ENCODE measurements around the gene TRMT11. TPM values are rescaled to one million over a fixed set of nuclear protein-coding genes. Genes with fewer than 3 reads are reported as not detected.

TRMT11 gene
- total RNA-seq, 1 donor from 2014 or later, result 27.7 TPM

DNA sequence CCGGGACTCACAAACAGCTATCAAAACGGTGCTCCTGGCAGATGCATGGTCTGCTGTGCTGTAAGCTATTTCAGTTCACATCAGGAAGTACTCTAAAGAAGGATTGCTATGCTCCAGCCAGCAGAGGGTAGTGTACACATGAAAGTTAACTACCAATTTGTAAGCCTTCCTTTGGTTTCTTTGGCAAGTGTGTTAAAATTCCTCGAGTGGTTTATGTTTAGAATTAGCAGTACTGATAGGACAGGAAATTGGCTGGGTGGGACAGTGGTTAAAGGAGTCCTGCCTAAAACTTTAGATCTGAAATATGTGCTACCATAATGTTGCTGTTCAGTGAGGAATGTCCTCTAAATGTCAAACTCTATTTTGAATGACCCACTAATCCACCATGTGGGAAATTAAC is 47.4 kb downstream of the TRMT11 start:
- H3K4me3 Mint-ChIP-seq (ENCODE audit: unreplicated experiment), result no peak overlapping the region
- TF ChIP-seq, protein P1, sequence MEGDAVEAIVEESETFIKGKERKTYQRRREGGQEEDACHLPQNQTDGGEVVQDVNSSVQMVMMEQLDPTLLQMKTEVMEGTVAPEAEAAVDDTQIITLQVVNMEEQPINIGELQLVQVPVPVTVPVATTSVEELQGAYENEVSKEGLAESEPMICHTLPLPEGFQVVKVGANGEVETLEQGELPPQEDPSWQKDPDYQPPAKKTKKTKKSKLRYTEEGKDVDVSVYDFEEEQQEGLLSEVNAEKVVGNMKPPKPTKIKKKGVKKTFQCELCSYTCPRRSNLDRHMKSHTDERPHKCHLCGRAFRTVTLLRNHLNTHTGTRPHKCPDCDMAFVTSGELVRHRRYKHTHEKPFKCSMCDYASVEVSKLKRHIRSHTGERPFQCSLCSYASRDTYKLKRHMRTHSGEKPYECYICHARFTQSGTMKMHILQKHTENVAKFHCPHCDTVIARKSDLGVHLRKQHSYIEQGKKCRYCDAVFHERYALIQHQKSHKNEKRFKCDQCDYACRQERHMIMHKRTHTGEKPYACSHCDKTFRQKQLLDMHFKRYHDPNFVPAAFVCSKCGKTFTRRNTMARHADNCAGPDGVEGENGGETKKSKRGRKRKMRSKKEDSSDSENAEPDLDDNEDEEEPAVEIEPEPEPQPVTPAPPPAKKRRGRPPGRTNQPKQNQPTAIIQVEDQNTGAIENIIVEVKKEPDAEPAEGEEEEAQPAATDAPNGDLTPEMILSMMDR (IDR thresholded peaks at IDR 0.05; ENCODE audit: partially characterized antibody, unreplicated experiment), result peak; percentile 32
- H3K4me1 Mint-ChIP-seq (ENCODE audit: low read depth, unreplicated experiment), result no peaks in the 10 kb centered on the region
- H3K27ac Mint-ChIP-seq (ENCODE audit: unreplicated experiment), result no peak overlapping the region
- H3K27me3 Mint-ChIP-seq (ENCODE audit: unreplicated experiment), result no peaks in the 10 kb centered on the region
- H3K36me3 Mint-ChIP-seq (ENCODE audit: unreplicated experiment), result no peaks in the 10 kb centered on the region
- no peaks in the 10 kb centered on the region for H3K9me3 Mint-ChIP-seq (ENCODE audit: unreplicated experiment)
- DNase-seq, result no peak

DNA sequence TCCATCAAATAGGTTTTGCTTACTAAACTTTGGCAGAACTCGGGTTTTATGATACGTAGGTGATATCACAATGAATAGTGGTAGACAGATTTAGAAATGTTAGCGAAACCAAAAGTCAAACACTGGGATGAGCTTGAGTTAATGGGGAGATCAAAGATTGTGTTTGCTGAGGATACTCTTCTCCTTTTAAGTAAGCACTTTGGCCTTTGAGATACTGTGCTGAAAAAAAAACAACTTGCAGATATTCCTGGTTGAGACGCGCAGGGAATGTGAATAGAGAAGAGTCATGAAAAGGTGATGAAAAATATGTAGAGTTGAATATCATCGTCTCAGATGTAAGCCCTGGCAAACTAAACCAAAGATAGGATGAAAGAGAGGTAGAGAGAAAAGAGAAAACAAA is 48.3 kb downstream of the TRMT11 start:
- H3K4me3 Mint-ChIP-seq (ENCODE audit: unreplicated experiment), result no peak overlapping the region
- no peaks in the 10 kb centered on the region for H3K36me3 Mint-ChIP-seq (ENCODE audit: unreplicated experiment)
- no peaks in the 10 kb centered on the region for H3K9me3 Mint-ChIP-seq (ENCODE audit: unreplicated experiment)
- H3K27me3 Mint-ChIP-seq (ENCODE audit: unreplicated experiment), result no peaks in the 10 kb centered on the region
- H3K4me1 Mint-ChIP-seq (ENCODE audit: low read depth, unreplicated experiment), result no peaks in the 10 kb centered on the region
- DNase-seq, result no peak
- H3K27ac Mint-ChIP-seq (ENCODE audit: unreplicated experiment), result no peak overlapping the region
- TF ChIP-seq, protein P1 (IDR thresholded peaks at IDR 0.05; ENCODE audit: partially characterized antibody, unreplicated experiment), result no peak

DNA sequence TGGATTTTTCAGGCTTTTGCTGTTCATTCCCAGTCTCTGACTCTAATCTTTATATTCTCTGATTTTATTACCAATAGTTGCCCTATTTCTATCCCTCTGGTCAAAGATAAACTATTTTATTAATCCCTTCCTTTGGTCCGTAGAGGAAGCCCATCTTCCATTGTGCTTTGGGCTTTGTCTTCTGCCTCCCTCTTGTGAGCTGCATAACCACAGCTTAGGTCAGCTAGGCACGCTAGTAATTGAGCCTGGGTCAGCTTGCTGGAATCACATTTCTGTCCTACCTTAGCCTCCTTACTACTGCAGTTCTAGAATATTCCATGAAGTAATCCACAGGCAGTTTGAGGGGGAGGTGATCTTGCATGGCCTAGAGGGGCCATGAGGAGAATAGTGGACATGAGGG is 49.4 kb downstream of the TRMT11 start:
- H3K27me3 Mint-ChIP-seq (ENCODE audit: unreplicated experiment), result no peaks in the 10 kb centered on the region
- DNase-seq, result no peak
- no peaks in the 10 kb centered on the region for H3K36me3 Mint-ChIP-seq (ENCODE audit: unreplicated experiment)
- H3K9me3 Mint-ChIP-seq (ENCODE audit: unreplicated experiment), result no peaks in the 10 kb centered on the region
- TF ChIP-seq, protein P1 (IDR thresholded peaks at IDR 0.05; ENCODE audit: partially characterized antibody, unreplicated experiment), result no peak
- H3K4me3 Mint-ChIP-seq (ENCODE audit: unreplicated experiment), result no peak overlapping the region
- no peak overlapping the region for H3K27ac Mint-ChIP-seq (ENCODE audit: unreplicated experiment)
- H3K4me1 Mint-ChIP-seq (ENCODE audit: low read depth, unreplicated experiment), result no peaks in the 10 kb centered on the region

DNA sequence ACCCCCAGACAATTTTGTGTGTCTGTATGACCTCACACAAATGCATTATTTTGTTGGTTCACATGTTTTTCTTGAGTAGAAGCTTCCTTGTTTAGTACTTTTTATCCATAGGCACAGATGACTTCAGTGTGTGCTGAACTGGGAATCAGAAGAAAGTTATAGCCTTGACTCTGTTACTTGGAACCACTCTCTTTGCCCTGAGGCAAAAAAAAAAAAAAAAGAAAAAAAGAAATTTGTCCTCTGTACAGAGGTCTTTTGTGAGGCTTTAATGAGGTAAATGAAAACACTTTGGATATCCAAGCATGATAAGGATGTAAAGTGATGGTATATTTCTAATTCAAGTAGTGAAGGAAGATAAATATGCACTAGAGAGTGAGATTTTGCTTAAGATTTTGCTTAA is 51.9 kb downstream of the TRMT11 start:
- Mint-ChIP-seq H3K9me3 (ENCODE audit: unreplicated experiment) (no peaks in the 10 kb centered on the region), H3K4me1 (ENCODE audit: low read depth, unreplicated experiment) (no peaks in the 10 kb centered on the region), H3K4me3 (ENCODE audit: unreplicated experiment) (no peak overlapping the region), H3K27ac (ENCODE audit: unreplicated experiment) (no peak overlapping the region), H3K36me3 (ENCODE audit: unreplicated experiment) (no peaks in the 10 kb centered on the region), H3K27me3 (ENCODE audit: unreplicated experiment) (no peaks in the 10 kb centered on the region)
- no peak for DNase-seq
- TF ChIP-seq, protein P1 (IDR thresholded peaks at IDR 0.05; ENCODE audit: partially characterized antibody, unreplicated experiment), result no peak

DNA sequence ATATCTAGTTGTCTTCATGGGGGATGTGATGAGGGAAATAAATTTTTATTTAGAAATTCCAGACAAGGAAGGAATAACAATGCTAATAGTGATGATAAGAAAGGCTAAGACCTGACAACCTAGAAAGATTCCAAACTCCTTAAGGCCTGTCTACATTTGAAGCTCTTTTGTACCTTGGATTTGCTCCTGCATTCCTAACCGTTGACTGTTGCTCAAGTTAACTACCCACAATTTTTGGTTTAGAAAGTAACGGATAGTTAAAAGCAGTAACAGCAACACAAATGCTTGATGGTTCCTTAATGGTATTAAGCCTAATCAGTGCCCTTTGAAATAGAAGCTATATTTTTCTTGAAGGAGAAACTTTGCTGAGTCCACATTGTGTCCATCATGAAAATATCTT is 52.9 kb downstream of the TRMT11 start:
- no peak overlapping the region for H3K4me3 Mint-ChIP-seq (ENCODE audit: unreplicated experiment)
- H3K4me1 Mint-ChIP-seq (ENCODE audit: low read depth, unreplicated experiment), result no peaks in the 10 kb centered on the region
- H3K27me3 Mint-ChIP-seq (ENCODE audit: unreplicated experiment), result no peaks in the 10 kb centered on the region
- TF ChIP-seq, protein P1 (IDR thresholded peaks at IDR 0.05; ENCODE audit: partially characterized antibody, unreplicated experiment), result no peak
- no peak for DNase-seq
- no peak overlapping the region for H3K27ac Mint-ChIP-seq (ENCODE audit: unreplicated experiment)
- H3K9me3 Mint-ChIP-seq (ENCODE audit: unreplicated experiment), result no peaks in the 10 kb centered on the region
- peaks cover 2% of the 10 kb centered on the region for H3K36me3 Mint-ChIP-seq (ENCODE audit: unreplicated experiment)

All from glutamatergic neuron (in vitro differentiated cells).